Hippocampal formation (tissue), 2 donors: ENCODE results near the gene AGR2.

Experiments
- DNase-seq, 2 donors: peaks; one replicate each; lab custom pipeline; 2025; lab: John Stamatoyannopoulos, UW

The AGR2 gene

DNA sequence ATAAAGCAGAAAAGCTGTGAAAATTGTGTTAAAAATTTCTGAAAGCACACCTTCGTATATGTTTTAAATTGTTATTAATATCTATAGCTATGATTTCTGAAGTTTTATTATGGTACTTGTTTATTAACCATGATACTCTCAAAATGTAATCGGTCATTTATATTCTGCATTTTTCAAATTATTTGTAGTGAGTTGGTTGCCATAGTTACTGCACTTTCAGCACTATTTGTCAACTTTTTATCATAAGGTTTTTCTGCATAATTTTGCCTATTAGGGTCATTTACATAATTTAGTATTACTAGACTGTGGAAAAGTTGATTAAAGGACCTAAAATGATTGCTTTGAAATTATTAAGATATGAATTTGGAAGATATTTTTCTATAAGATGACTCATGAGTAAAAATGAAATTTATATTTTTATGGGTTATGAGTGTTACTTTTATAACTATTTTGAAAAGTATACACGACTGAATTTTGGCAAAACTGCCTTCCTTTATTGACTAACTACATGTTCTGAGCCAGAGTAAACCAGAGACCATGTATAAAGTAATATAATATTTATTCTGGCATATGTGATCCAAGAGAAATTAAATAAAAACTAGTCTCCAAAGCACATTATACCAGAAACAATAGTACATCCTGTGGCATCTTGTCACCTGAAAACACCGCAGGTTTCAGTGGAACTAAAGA lies 7.9 kb upstream of the AGR2 start:
- no peak for DNase-seq

DNA sequence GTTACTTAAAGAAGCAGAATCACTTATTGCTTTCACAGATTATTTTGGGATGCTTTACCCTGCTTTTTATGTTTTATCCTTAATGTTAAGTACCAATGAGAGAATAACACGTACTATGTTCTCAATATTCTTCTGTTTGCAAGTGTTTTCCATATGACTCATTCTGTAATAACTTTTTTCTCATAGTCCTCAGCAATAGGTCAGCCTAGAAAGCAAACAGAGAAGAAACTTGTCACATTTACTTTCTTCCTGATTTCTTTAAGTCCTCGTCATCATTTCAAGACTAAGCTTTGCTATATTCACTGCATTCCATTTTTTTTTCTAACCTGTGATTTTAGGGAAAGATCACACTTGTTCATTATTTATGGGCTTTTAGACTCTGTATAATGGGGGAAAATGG lies 6.8 kb upstream of the AGR2 start:
- no peak for DNase-seq

DNA sequence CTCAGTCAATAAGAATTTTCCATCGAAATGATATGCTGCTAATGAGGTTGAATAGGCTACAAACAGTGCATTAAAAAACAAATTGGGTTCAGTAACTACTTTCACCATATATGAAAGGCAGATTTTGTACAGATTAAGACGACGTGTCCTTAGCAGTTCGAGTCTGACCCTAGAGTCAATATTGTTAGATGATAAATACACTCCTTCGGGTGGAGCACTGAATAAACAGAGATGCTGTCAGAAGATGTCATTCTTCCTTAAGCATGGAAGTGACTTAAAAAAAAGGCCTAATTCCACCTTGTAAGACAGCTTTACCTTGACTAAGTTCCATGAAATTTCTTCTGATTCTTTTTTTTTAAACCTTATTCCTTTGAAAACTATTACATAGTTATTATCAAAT lies 5.8 kb upstream of the AGR2 start:
- no peak for DNase-seq

DNA sequence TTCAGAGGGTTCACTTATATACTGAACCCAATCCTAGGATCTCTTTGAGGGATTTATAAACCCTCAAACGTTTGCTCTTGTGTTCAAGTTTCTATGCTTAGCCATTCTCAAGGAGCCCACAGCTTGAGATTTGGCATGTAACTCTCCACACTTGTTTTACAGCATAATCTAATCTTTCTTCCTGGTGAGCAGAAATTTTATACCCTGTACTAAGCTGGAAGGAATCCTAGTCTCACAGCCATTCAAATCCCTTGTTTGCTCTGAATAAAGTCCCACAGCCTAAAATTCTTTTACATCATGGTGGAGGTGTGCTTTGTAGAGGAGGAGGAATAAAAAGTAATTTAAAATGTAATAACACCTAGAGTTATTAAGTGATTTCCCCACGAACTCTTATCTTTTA lies 5.3 kb upstream of the AGR2 start:
- no peak for DNase-seq

DNA sequence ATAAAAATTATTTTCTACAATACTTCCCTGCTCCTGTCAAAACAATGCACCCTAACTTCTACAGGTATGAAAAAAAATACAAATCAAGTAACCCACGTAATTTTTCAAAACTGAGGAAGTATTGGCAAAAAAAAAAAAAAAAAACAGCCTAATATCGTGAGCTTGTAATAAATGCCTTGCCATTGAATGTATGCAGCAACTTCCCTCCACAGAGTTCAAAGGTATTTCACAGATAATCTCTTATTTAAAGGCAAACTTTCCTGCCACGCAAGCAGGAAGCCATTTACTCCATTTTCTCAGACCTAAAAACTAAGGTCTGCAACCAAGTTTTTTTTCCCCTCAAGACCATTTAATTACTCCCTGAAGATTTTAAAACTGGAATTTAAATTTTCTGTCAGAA lies 642 bp upstream of the AGR2 start:
- DNase-seq, result no peak

DNA sequence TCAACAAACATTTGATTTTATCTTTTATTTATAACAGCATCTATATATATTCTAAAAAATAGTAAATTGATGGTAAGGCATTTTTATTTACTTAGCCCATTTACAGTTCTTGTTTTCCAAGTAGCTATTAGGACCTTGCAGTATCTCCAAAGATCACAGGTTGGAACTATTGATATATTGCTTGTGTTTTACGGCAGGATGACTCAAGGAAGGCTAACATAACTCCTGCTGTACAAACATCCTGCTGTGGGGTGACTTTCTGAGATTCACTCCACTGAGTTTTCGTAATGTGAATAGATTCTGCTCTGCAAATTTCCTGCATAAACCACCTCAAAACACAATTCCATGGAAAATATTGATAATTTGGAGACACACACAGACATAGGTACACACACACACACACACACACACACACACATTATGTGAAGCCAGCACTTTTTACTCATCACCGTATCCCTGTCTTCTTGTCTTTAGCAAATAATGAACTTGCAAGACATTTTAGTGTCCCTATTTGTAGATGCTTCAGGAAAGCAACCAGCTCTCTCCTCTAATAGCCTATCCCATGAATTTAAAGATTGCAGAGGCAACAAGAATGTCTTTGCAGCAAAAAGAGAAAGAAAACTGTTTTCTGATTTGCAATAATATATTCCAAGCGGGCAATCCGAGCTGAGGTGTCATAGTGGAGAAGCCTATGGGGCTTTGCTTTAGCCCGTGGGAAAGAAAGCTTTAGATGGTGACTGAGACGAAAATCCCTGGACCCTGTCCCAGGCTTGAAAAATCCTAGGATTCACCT lies 722 bp downstream of the AGR2 start:
- DNase-seq, result no peak

DNA sequence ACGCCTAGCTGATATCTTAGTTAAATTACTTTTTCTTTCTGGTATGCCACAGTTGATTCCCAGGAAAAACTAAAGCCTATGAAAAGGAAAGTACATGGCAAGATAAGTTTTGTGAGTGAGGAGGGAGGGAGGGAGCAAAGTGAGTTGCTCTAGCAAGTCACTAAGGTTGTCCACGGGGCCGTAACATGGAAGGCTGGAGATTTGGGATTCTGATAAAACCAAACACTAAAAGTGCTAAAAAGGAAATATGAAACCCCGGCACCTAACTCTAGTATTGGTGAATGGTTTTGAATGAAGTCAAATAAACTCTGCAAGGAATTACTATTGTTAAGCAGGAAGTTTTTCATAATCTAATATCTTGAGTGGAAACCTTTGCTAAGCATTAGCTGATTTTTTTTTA lies 1.7 kb downstream of the AGR2 start:
- DNase-seq, result no peak

DNA sequence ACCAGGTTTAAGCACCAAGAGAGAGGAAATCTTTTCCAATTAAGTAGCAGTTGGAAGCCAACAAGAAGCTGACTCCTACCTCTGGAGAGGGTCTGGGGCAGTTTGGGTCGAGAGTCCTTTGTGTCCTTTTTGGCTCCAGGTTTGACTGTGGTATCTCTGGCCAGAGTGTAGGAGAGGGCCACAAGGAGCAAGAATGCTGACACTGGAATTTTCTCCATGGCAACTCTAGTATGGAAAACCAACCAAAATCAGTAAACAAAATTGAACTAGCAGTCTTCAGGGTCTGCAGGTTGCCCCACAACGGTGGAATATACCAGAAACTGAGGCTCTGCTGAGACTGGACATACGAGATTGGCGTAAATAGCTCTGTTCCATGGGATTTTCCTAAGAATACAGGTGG lies 3.2 kb downstream of the AGR2 start:
- no peak for DNase-seq

DNA sequence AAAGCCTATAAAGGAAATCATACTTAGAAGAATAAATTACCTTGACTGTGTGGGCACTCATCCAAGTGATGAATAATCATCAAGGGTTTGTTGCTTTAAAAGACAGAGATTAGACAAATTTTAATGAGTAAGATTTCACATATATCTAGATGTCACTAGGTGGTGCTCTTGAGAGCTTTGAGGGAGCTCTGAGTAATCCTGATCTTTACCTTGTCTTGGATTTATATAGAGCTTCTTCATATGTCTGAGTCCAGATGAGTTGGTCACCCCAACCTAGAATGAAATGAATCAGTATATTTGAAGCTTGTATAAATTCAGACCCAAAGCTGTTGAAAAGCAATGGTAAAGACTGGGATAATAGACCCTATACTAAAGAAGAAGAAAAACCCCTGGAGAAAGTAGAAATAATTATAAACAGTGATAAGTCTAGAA lies 3.7 kb downstream of the AGR2 start:
- peak in 1 of 2 donors; percentile 30 for DNase-seq

DNA sequence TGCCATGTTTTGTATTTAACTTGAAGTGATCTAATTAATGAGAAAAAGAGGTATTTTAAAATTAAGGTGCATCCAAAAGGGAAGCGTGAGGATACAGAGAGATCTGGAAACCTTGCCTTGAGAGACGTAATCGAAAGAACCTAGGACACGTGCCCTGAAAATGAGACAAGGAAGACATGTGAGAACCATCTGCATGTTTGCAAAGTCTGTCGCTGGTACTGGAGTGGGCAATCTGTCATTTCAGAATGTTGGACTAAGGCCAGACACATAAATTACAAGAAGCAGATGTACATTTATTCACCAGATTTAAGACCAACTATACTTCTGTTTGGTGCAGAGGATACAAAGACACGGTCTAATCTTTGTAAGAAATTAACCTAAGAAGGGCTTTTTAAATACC lies 9.2 kb downstream of the AGR2 start:
- no peak for DNase-seq

DNA sequence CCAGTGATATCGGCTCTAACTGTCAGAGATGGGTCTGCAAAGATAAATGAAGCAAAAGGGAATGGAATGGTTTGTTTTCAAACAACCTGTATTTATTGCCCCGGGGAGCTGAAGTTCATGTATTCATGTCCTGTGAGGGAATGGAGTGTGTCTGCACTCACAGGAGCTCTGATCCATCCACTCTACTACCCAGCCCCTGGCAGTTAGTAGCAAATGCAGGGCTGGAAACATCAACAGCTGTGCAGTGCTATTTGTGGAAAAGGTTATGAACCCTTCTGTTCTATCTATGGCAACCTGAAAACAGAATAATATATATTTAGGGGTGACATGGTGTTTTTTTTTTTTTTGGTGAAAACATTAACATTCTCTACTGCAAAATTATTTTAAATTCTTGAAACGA lies 9.8 kb downstream of the AGR2 start:
- DNase-seq, result no peak

DNA sequence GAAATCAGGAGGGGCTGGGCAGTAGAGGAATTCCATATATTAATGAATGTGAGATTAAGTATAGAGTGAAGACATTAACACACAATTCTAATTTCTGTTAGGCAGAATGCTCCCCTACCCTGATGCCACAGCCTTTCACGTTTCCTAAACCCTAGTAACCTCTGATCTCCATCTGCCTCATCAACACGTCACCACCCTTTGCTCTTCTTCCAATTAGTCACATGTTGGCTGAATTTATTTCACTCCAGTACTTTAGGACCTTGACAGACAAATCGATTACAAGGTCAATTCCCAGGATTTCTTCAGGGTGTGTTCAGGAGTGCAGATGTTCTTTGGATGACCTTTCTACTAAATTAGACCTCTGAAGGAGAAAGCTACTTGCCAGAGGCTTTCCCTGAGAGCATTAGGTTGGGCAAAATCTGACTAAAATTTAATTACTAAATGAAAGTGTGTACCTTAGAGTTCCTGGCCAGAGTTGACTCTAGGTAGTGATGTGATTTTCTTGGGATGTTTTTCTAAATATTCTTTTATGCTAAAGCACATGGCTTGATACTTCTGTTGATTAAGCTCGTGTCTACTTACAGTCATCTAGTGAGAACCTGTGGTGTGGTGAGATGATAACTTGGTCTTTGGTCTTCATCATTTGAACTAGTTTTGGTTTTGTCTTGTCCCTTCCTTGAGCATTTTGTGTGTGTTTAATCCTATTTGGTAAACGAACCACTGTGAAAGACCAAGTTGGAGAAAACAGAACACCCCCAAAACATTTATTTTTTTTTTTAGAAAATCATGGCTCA lies 12.7 kb downstream of the AGR2 start:
- no peak for DNase-seq

DNA sequence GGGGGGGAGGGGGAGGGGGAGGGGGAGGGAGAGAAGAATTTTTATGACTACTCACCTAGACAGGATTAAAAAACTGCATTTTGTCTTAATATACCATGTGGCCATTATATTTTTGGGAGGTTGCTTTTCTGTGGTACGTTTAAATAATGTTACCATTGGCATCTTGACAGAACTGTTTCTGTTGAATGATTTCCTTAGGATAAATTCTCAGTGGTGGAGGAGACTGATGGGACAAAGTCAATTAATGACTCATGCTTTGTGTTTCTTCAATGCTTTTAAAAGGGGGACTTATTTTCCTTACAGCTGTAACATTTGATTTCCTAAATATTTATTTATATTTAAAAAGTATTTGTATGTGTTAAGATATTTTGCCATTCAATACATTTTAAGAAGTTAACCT lies 13.7 kb downstream of the AGR2 start:
- DNase-seq, result no peak

DNA sequence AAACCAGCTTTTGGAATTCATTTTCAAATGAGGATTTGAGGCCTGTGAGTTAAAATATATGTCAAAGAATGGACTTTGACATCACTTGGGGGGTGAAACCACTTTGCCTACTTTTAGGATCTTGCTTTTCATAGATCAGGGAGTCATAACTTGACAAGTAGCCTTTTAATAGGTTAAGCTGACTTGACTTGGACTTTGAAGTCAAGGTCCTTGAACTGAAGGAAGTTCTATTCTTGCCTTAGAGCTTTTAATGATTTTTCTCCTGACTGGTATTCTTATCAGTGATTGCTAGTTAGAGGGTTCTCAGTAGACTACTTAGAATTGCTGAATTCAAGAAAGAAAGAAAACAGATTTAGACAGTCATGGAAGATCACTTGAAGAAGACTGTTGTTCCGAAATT lies 17.7 kb downstream of the AGR2 start:
- DNase-seq, result no peak

DNA sequence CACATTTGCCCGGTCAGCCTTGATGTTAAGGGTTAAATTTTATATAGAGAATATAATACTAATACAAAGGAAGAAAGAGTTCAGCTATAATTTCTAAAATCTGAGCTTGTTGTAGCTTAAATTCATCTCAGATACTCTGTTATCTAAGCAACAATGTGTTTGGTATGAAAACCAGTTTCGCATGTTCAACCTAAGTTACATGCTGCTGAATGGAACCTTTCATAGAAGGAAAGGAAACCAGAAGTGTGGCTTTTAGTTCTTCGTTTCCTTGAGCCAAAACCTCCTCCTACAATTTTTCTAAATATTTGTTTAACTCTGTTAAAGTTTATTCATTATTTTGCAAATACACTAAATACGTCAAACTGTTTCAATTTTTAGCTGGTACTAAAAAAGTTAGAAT lies 18.5 kb downstream of the AGR2 start:
- DNase-seq, result no peak

DNA sequence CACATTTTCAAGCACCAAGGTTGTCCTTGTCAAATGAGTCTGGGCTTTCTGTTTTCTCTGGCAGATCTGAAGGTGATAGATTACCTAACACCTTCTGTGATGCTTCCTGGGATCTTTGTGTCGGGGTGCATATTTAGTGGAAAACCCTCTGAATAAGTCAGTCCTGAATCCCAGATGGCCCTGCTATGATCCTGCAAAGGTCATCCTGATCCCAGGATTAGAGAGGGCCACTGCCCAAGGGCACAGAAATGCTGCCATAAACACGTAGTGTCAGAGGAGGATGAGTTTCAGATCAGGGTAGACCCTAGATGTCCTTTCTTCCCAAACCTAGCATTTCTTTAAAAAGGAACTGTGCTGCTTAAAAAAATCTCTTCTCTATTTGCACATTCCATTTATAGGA lies 19.0 kb downstream of the AGR2 start:
- no peak for DNase-seq

DNA sequence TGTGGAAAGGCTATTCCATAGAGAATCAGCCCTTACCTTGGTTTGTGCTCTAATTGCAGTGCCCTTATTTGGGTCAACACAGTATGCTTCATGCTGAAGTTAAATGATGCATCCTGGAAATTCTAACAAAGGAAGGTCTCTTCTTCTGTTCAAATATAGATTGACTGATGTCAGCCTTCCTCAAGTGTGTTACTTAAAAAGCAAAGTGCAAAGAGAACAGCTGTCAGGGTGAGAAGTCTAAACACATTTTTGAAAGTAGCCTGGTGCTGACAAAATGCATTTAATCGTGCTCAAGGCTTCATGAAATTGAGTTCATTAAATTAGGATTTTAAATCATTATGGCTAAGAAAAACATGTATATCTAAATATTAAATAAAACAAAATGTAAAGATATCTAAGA lies 19.5 kb downstream of the AGR2 start:
- no peak for DNase-seq

DNA sequence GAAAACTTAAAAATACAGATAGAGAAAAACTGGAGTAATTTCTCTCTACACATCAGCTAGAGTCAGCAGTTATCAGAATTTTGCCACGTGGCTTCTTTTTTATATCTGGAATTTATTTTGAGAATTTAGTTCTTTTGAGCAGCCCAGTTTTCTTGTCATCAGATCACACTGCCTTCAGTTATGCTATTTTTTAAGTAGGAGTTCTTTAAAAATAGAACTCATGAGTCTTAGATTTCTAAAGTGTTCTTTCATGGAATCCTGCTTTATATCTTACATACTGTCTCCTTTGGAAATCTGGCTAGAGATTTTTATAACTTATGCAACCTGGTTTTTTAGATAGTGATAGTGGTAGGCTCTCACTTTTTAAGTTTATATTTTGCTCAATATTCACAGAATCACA lies 24.2 kb downstream of the AGR2 start:
- DNase-seq, result no peak

DNA sequence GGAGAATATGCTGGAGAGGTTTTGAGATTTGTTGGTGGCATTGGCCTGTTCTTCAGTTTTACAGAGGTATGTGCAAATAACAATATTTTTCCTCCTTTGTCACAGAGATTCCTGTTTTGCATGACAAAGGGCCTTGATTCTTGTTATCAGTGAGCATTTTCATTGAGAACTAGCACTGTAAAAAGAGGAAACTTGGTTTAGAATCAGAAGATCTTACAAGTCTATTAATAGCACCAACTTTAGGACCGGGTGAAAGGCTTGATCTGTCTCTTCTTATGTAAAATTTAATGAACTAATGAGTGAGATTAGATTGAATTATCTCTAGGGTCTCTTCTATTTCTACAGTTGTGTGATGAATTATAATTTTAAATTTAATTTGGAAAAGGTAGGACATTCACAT lies 25.7 kb downstream of the AGR2 start:
- no peak for DNase-seq

DNA sequence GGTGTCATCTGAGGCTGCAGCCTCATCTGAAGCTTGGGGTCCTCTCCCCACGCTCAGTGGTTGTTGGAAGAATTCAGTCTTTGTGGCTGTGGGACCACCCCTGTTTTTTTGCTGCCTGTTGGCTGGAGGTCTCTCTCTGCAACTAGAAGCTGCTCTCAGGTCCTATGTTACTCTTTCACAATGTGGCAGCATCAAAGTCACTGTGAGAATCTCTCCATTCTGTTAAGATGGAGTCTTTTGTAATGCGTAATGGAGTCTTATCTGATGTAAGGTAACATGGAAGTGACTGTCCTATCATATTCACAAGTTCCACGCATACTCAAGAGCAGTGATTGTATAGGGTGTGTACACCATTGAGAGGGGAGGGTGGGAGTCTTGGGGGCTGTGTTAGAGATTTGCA lies 26.3 kb downstream of the AGR2 start:
- no peak for DNase-seq

DNA sequence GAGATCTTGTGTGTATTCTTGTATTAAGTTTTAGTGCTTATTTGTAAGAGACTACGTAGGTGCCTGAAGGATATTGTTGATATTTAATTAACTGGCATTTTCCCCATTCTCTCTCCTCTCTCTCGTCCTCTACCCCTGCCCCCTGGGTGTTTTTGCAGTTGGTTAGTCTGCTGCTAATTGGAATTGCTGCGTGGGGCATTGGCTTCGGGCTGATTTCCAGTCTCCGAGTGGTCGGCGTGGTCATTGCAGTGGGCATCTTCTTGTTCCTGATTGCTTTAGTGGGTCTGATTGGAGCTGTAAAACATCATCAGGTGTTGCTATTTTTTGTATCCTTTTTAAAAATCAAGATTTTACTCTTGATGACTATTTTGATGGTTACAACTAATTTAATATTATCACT lies 28.7 kb downstream of the AGR2 start:
- DNase-seq, result no peak

DNA sequence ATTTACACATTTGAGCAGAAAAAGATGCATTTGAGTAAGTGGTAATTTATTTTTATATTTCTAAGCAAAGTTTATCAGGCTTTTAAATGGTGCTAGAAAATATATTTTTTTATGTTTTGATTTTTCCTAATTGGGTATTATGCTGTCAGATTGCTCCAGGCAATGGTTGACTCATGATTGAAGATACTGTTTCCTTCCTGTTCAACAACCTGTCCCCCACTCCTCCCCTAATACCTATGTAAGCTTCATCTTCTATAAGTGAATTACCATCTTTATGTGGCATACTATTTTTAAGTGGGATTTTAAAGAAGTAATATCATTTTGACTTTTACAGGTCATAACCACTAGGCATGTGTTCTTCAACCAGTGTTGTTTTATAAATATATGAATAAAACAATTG lies 29.8 kb downstream of the AGR2 start:
- DNase-seq, result no peak

DNA sequence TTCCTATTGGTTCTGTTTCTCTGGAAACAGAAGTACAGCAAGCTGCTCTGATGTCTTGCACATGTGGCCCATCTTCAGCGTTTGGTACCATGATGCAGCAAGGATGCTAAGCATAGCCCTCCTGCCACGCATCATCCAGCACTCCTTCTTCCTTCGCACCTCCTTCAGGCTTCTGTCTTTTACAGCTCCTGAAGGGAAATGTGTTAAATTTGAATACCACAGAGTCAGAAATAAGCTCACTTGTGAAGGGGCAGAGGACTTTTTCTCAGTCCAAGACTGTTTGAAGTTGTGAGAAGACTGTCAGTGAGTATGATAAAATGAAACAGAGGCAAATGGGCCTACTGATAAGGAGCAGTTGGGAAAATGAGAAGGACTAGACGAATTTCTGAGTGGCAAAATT lies 30.5 kb downstream of the AGR2 start:
- no peak for DNase-seq
